HG02678 (cell line): Measurements from ENCODE around the gene ABCG2.

ENCODE experiments used
- ATAC-seq: cut with Tn5 transposase; IDR thresholded peaks from one replicate; pipeline ENCODE4 v1.9.1; 2021; ENCODE audit warnings: mild to moderate bottlenecking, moderate library complexity; ENCODE audit not compliant: unreplicated experiment

ABCG2 gene

GRCh38 chr4:88077911-88078524 is 80.4 kb downstream of the ABCG2 start:
- no peak for ATAC-seq

DNA sequence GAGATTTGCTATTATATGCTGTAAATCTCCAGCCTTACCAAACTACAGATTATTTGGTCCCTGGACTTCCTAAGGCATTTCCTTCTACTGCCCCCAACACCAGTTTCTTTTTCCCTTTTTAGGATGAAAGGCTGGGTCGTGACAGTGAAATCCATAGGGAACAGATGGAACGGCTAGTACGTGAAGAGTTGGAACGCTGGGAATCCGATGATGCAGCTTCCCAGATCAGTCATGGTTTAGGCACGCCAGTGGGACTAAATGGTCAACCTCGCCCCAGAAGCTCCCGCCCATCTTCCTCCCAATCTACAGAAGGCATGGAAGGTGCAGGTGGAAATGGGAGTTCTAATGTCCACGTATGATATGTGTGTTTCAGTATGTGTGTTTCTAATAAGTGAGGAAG is 83.1 kb downstream of the ABCG2 start:
- ATAC-seq = no peak

- no peak for ATAC-seq
Observed at GRCh38 chr4:88070031-88070430, 88.4 kb downstream of the ABCG2 start.

DNA sequence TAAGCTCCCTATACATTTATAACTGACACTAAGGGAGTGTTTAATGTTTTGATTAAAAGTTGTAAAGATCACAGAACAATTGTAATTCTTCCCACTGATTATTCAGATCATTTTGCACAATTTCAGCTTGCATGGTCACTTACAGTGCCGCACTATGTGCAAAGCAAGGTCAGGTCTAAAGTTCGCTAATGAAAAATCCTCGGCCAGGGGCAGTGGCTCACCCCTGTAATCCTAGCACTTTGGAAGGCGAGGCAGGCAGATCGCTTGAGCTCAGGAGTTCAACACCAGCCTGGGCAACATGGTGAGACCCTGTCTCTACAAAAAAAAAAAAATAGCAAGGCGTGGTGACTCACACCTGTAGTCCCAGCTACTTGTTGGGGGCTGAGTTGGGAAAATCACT is 94.0 kb downstream of the ABCG2 start:
- no peak for ATAC-seq

DNA sequence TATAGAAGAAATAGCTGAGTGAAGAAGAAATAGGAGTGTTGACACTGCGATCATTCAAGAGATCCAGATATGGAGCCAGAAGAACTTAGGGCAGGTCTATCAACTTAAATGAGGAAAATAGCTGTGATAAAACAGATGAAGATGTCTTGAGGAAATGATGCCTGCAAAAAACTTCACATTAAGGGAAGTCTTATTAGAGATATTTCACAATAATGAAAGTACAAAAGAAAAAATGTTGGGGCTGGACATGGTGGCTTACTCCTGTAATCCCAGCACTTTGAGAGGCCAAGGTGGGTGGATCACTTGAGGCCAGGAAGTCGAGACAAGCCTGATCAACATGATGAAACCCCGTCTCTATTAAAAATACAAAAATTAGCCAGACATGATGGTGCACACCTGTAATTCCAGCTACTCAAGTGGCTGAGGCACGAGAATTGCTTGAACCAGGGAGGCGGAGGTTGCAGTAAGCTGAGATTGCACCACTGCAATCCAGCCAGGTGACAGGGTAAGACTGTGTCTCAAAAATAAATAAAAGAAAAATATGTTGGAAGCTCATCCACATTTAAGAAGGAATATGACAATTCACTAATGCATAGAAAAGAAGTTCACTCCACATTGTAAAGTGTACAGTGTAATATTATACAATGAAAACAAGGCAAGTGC is 94.7 kb downstream of the ABCG2 start:
- no peak for ATAC-seq

- ATAC-seq = no peak
Observed at GRCh38 chr4:88062843-88063242, 95.6 kb downstream of the ABCG2 start.

GRCh38 chr4:88062311-88062710 is 96.1 kb downstream of the ABCG2 start:
- ATAC-seq = no peak

DNA sequence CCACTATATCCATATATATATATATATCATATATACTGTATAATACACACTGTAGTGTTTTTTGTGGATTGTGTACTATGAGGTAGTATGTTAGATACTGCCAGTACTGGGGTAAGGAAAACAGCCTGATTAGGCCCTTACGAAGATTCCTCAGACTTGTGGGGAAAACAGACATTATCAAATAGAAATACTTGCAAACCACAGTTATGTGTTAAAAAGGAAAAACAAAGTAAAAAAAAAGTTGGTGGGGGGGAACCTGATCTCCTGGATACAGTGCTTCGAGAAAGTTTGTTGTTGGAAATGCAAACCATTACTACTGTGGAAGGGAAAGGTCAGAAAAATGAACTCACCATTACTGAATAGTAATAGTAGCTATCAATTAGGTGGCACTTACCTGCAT is 98.0 kb downstream of the ABCG2 start:
- ATAC-seq = no peak

DNA sequence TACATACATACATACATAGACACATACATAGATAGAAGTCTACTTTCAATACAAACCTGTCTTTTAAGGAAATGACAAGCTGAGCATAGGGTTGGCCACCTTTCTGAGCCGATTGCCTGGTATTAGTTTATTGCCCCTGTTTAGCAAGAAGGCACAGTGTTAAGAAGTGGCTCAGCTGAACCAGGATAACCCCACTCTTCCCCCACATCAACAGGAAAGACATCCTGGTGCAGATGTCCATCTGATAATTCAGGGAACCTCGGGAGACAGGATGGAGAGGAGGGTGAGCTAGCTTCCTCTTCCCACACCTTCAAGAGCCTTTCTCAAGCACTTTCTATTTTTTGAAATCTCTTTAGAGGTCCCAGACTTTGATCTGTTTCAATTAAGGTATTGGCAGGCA is 98.7 kb downstream of the ABCG2 start:
- ATAC-seq = no peak

DNA sequence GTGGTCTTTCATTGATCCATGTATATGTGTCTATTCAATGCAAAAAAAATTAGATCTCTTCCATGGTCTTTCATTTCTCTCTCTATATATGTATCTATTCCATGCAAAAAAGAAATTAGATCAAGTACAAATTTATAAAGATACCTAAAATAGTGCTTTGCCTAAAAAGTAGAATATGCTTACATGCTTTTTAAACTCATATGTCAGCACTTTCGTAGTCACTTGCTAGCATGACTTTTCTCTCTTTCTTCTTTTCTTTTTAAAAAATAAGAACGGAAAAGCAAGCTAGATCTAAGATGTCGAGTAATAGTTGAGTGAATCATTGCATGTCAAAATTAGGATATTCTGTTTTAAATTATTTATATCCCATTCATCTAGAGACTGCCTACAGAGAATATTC is 100.1 kb downstream of the ABCG2 start:
- no peak for ATAC-seq

DNA sequence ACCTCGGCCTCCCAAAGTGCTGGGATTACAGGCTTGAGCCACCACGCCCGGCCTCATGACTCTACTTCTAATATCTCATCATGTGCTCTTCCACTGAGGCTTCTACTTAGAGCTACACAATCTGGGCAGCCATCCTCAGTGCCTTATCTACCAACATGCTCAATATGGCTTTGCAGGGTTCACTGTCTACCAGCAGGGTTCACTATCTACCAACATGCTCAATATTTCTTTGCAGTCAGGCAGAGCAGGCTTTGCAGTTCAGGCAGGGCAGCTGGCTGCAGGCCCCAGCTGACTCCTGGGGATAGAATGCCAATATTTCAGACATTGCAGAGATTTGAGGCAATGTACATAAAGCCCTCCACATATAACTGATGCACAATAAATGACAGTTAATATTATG is 103.5 kb downstream of the ABCG2 start:
- ATAC-seq = no peak

- no peak for ATAC-seq
Observed at GRCh38 chr4:88054229-88054628, 104.2 kb downstream of the ABCG2 start.

- ATAC-seq = no peak
Observed at GRCh38 chr4:88045021-88045420, 113.4 kb downstream of the ABCG2 start.

DNA sequence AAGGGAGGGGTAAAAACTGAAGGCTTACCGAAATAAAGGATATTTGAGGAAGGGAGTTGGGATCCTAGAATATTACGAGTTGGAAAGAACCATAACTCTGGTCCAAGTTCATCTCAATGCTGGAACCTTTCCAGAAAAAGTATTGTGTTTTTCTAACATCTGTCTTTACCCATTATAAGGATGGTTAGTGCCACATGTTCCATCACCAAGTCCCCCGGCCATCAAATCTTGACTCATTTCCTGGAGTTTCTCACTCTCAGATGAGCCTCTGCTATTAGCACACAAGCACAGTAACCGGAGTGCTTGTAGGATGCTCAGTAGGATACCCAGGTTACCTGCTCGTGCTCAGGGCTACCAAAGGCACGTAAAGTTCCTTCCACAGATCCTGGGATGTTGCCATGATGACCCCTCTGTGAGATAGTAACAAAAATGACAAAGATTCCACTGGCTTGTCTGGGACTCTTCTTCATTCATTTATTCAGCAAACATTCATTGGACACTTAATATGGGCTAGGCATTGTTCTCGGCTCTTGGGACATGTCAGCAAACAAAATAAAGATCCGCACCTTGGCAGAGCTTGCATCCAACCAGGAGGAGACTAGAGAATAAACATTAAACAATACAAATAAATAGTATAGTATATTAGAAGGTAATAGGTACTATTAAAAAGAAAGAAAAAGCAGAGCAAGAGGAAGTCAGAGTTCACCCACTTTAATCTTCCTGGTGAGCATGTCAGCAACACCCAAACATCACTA is 114.7 kb downstream of the ABCG2 start:
- no peak for ATAC-seq

- no peak for ATAC-seq
Observed at GRCh38 chr4:88043001-88043400, 115.4 kb downstream of the ABCG2 start.

DNA sequence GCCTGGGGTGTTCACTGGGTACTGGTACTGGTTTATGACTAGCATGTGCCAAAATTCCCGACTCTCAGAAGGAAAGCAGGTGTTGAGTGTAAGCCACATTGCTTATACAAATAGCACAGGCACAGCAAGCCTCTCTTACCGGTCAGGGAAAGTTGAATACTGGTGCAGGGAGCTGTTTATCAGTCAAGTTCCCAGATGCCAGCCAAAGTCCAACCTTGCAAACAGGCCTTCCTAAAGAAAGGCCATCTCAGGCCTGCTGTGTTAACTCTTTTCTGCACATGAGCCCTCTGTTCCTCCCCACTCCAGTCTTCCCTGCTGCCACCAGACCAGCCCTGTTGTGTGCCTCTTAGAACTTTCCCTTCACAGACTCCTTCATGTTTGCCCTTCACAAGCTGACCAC is 116.8 kb downstream of the ABCG2 start:
- ATAC-seq = no peak

- ATAC-seq = no peak
Observed at GRCh38 chr4:88040707-88041106, 117.7 kb downstream of the ABCG2 start.
